Upper lobe of right lung (tissue), 1 donor: ENCODE results near the gene SFSWAP. TPM values are rescaled to one million over a fixed set of nuclear protein-coding genes. Genes with fewer than 3 reads are reported as not detected.

Experiments
- ATAC-seq: fragments of 200-7000 bp; cut with Tn5 transposase; one replicate; pipeline ENCODE4 v1.9.1; 2020; ENCODE audit warnings: mild to moderate bottlenecking, moderate library complexity
- DNase-seq: peaks from one replicate; pipeline ENCODE4 v3.0.0-alpha.2; 2020
- H3K27ac ChIP-seq: fragments of 200-600 bp; one replicate; pipeline ENCODE4 v1.8.0; 2022
- H3K27me3 ChIP-seq: fragments of 200-600 bp; one replicate; pipeline ENCODE4 v1.8.0; 2022; ENCODE audit warnings: mild to moderate bottlenecking
- H3K36me3 ChIP-seq: fragments of 200-600 bp; one replicate; pipeline ENCODE4 v1.8.0; 2022
- H3K4me1 ChIP-seq: fragments of 200-600 bp; one replicate; pipeline ENCODE4 v1.8.0; 2022
- H3K4me3 ChIP-seq: fragments of 200-600 bp; one replicate; pipeline ENCODE4 v1.8.0; 2022; ENCODE audit warnings: mild to moderate bottlenecking
- H3K9me3 ChIP-seq: fragments of 200-600 bp; one replicate; pipeline ENCODE4 v1.8.0; 2022
- CTCF ChIP-seq: fragments of 200-600 bp; IDR thresholded peaks from one replicate; pipeline ENCODE4 v1.8.0; 2022; ENCODE audit warnings: antibody characterized with exemption
- intact Hi-C: fragments of 100-400 bp; cut with DNase I; formaldehyde crosslinking; loops from one replicate; pipeline ENCODE4 v1.11.0; 2022
- total RNA-seq: library from RNA; stranded (reverse); fragmentation: NEBNext Ultra II Directional; extraction: Animal tissue kit (Norgen Biotek cat#: 25700); gene quantifications from one replicate; pipeline ENCODE4 v1.2.1, GENCODE V29; 2021
- donor health status: DM: no; HTN: yes; CAD: no; lungs with severe emphysema.

Gene SFSWAP
- total RNA-seq, 1 donor from 2014 or later: 51.2 TPM

GRCh38 chr12:131826097-131826928, 115.4 kb downstream of the SFSWAP start:
- intact Hi-C loops: no loop called here
- no peak for TF ChIP-seq CTCF

GRCh38 chr12:131827961-131828534, 117.2 kb downstream of the SFSWAP start, which contains the start of gene MMP17:
Gene MMP17 (plus strand): TSS chr12:131828393. CDS start chr12:131828495, 102 bp downstream.
- peaks cover 23% of the 10 kb centered on the region for H3K4me1 ChIP-seq
- peaks cover 30% of the 10 kb centered on the region for H3K27me3 ChIP-seq

More at GRCh38 chr12:131826097-131826928, 115.4 kb downstream of the SFSWAP start:
- DNase-seq (peak; percentile 61), ATAC-seq (no peak)
- Histone ChIP-seq H3K27me3 (peaks cover 24% of the 10 kb centered on the region), H3K9me3 (no peaks in the 10 kb centered on the region), H3K27ac (no peak overlapping the region), H3K4me3 (no peak overlapping the region), H3K4me1 (peaks cover 23% of the 10 kb centered on the region), H3K36me3 (no peaks in the 10 kb centered on the region)

GRCh38 chr12:131828671-131829355, 117.9 kb downstream of the SFSWAP start:
- Histone ChIP-seq H3K9me3 (no peaks in the 10 kb centered on the region), H3K4me1 (peaks cover 23% of the 10 kb centered on the region), H3K27ac (no peak overlapping the region), H3K36me3 (no peaks in the 10 kb centered on the region), H3K27me3 (peaks cover 32% of the 10 kb centered on the region), H3K4me3 (peak overlapping the region; percentile 49)
- no peak for TF ChIP-seq CTCF
- ATAC-seq (peak; percentile 19), DNase-seq (peak; percentile 67)
- intact Hi-C loops: no loop called here

More at GRCh38 chr12:131827961-131828534, 117.2 kb downstream of the SFSWAP start, which contains the start of gene MMP17:
- Histone ChIP-seq H3K4me3 (peak within 1 kb of the TSS; percentile 49), H3K36me3 (no peaks in the 10 kb centered on the region), H3K27ac (no peak within 1 kb of the TSS), H3K9me3 (no peaks in the 10 kb centered on the region)
- ATAC-seq (peak; percentile 48), DNase-seq (peak; percentile 66)
- TF ChIP-seq CTCF: no peak
- intact Hi-C loops: no loop called here

GRCh38 chr12:131829356-131829747, 118.5 kb downstream of the SFSWAP start:
- intact Hi-C loops: no loop called here
- ATAC-seq: peak; percentile 2
- no peak for TF ChIP-seq CTCF
- H3K27ac ChIP-seq: no peak overlapping the region
- H3K9me3 ChIP-seq: no peaks in the 10 kb centered on the region
- peak; percentile 65 for DNase-seq
- peaks cover 32% of the 10 kb centered on the region for H3K27me3 ChIP-seq
- no peaks in the 10 kb centered on the region for H3K36me3 ChIP-seq
- peaks cover 23% of the 10 kb centered on the region for H3K4me1 ChIP-seq
- peak overlapping the region; percentile 49 for H3K4me3 ChIP-seq

- no peak for DNase-seq
- Histone ChIP-seq H3K27ac (no peak overlapping the region), H3K27me3 (peaks cover 32% of the 10 kb centered on the region), H3K4me3 (peak overlapping the region; percentile 49), H3K36me3 (no peaks in the 10 kb centered on the region), H3K4me1 (peaks cover 23% of the 10 kb centered on the region), H3K9me3 (no peaks in the 10 kb centered on the region)
- no peak for ATAC-seq
- intact Hi-C loops: no loop called here
- TF ChIP-seq CTCF: no peak
Measured at GRCh38 chr12:131829791-131830334, 119.0 kb downstream of the SFSWAP start.
